Hepatocyte (in vitro differentiated cells): ENCODE data around the gene FAM174C. TPM values are rescaled to one million over a fixed set of nuclear protein-coding genes. Genes with fewer than 3 reads are reported as not detected.

Source experiments
- DNase-seq: peaks from one replicate; pipeline ENCODE4 v3.0.0-alpha.2; 2016; ENCODE audit warnings: low spot score
- H2AFZ ChIP-seq: fragments of 200-600 bp; sonication (generic); 2 replicates; pipeline ENCODE4 v1.6.0; 2016; ENCODE audit warnings: antibody characterized with exemption, mild to moderate bottlenecking
- H3K27ac ChIP-seq: fragments of 200-600 bp; sonication (generic); 2 replicates; pipeline ENCODE4 v1.5.1; 2016; ENCODE audit warnings: mild to moderate bottlenecking
- H3K27me3 ChIP-seq: fragments of 200-600 bp; sonication (generic); 2 replicates; pipeline ENCODE4 v1.6.1; 2016
- H3K36me3 ChIP-seq: fragments of 200-600 bp; sonication (generic); replicated peaks from 2 replicates; pipeline ENCODE4 v1.5.1; 2016; ENCODE audit warnings: low read depth; ENCODE audit not compliant: insufficient read depth
- H3K4me1 ChIP-seq: fragments of 200-600 bp; sonication (generic); 2 replicates; pipeline ENCODE4 v1.5.1; 2016; ENCODE audit warnings: mild to moderate bottlenecking, moderate library complexity; ENCODE audit not compliant: insufficient read depth
- H3K4me2 ChIP-seq: fragments of 200-600 bp; sonication (generic); 2 replicates; pipeline ENCODE4 v1.6.0; 2016
- H3K4me3 ChIP-seq: fragments of 200-600 bp; sonication (generic); 2 replicates; pipeline ENCODE4 v1.5.1; 2016; ENCODE audit warnings: mild to moderate bottlenecking
- H3K79me2 ChIP-seq: fragments of 200-600 bp; sonication (generic); 2 replicates; pipeline ENCODE4 v1.6.0; 2017; ENCODE audit warnings: mild to moderate bottlenecking
- H3K9me2 ChIP-seq: fragments of 200-600 bp; sonication (generic); replicated peaks from 2 replicates; pipeline ENCODE4 v1.6.0; 2017; ENCODE audit warnings: mild to moderate bottlenecking; ENCODE audit not compliant: insufficient read depth
- H3K9me3 ChIP-seq: fragments of 200-600 bp; sonication (generic); 2 replicates; pipeline ENCODE4 v1.5.1; 2016; ENCODE audit warnings: low read depth, mild to moderate bottlenecking
- H4K20me1 ChIP-seq: fragments of 200-600 bp; sonication (generic); 2 replicates; pipeline ENCODE4 v1.6.0; 2016; ENCODE audit warnings: mild to moderate bottlenecking; ENCODE audit not compliant: insufficient read depth, poor library complexity, severe bottlenecking
- EZH2 ChIP-seq: fragments of 200-600 bp; sonication (generic); IDR thresholded peaks from 2 replicates; pipeline ENCODE4 v1.6.1; 2016; ENCODE audit warnings: antibody characterized with exemption, mild to moderate bottlenecking, borderline replicate concordance
- EZH2phosphoT487 ChIP-seq: fragments of 200-600 bp; sonication (generic); IDR thresholded peaks from one replicate; pipeline ENCODE4 v1.6.1; 2018; ENCODE audit warnings: antibody characterized with exemption, mild to moderate bottlenecking, low read depth, moderate library complexity; ENCODE audit not compliant: unreplicated experiment, severe bottlenecking
- WGBS: methylation state at CpG from one replicate; pipeline ENCODE4 v1.1.6; 2016; ENCODE audit warnings: low lambda C conversion rate; ENCODE audit errors: missing lambda C conversion rate; 5-methylcytosine and 5-hydroxymethylcytosine counted together
- polyA plus RNA-seq: library from polyadenylated mRNA; unstranded; fragments of >200 nt; fragmentation: Nextera tagmentation; extraction: Ambion mirVana; gene quantifications from 2 replicates; pipeline ENCODE4 v1.2.1, GENCODE V29; 2016
- total RNA-seq: library from RNA; depleted of rRNA; stranded (reverse); fragments of >200 nt; gene quantifications from 2 replicates; pipeline ENCODE4 v1.2.3, GENCODE V29; 2014
- TF ChIP-seq, protein P1 (sequence below): fragments of 200-600 bp; sonication (generic); IDR thresholded peaks from 2 replicates; pipeline ENCODE4 v1.5.1; 2016; ENCODE audit warnings: antibody characterized with exemption, mild to moderate bottlenecking; ENCODE audit not compliant: poor library complexity

FAM174C gene
- total and polyA plus RNA-seq, 2 experiments from 2014 or later: 25.5 to 79.9 TPM

DNA sequence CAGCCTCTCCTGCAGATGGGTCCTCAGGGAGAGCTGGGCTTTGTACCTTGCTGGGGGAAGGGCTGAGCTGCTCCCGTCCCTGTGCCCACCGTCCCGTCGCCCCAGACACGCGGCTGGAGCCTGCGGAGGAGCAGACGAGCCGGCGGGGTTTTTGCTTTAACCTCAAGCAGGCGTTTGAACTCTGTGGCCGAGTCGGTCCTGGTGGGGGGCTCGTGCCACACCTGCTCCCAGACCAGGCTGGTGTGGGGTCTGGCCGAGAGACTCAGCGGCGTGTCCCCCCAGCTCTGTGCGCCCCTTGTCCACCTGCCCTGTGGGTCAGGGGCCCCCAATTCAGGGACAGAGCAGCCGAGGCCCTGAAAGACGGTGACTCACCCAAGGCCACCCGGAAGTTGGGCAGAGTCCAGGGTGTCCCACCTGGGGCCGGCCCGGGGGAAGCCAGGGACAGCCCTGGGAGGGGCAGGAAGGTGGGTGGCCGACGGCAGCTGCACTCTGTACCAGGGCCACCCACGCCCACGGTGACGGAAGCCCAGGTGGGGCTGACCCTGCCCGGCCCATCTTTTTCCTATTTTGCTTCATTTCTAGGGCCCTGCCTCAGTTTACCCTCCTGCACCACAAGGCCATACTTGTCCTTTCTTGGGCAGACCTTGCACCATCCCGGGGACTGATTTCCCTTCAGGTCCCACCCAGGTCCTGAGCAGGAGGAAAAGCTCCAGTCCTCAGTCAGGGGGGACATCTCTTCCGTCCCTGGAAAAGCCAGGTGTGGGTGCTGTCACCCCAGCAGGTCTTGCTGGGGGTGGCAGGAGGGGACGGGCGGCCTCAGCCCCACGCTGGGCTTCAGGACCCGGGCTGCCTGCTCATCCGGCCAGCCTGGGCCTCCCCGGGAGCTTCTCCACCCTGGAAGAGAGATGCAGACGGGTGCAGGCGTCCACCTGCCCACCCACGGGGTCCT lies 15.6 kb downstream of the FAM174C start:
- Histone ChIP-seq H4K20me1 (no peaks in the 10 kb centered on the region), H3K27me3 (no peaks in the 10 kb centered on the region), H3K9me2 (no peaks in the 10 kb centered on the region), H3K4me1 (peaks cover 33% of the 10 kb centered on the region), H3K36me3 (no peaks in the 10 kb centered on the region), H3K4me2 (peak overlapping the region; percentile 71), H2AFZ (no peak overlapping the region), H3K27ac (peak overlapping the region; percentile 93), H3K9me3 (no peaks in the 10 kb centered on the region), H3K79me2 (peaks cover 56% of the 10 kb centered on the region), H3K4me3 (no peak overlapping the region)
- WGBS: 81% methylated on average over 38 of the region's 40 CpGs
- DNase-seq: peak; percentile 83
- no peak for TF ChIP-seq EZH2
- no peak for TF ChIP-seq EZH2phosphoT487
- TF ChIP-seq, protein P1, sequence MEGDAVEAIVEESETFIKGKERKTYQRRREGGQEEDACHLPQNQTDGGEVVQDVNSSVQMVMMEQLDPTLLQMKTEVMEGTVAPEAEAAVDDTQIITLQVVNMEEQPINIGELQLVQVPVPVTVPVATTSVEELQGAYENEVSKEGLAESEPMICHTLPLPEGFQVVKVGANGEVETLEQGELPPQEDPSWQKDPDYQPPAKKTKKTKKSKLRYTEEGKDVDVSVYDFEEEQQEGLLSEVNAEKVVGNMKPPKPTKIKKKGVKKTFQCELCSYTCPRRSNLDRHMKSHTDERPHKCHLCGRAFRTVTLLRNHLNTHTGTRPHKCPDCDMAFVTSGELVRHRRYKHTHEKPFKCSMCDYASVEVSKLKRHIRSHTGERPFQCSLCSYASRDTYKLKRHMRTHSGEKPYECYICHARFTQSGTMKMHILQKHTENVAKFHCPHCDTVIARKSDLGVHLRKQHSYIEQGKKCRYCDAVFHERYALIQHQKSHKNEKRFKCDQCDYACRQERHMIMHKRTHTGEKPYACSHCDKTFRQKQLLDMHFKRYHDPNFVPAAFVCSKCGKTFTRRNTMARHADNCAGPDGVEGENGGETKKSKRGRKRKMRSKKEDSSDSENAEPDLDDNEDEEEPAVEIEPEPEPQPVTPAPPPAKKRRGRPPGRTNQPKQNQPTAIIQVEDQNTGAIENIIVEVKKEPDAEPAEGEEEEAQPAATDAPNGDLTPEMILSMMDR: no peak

DNA sequence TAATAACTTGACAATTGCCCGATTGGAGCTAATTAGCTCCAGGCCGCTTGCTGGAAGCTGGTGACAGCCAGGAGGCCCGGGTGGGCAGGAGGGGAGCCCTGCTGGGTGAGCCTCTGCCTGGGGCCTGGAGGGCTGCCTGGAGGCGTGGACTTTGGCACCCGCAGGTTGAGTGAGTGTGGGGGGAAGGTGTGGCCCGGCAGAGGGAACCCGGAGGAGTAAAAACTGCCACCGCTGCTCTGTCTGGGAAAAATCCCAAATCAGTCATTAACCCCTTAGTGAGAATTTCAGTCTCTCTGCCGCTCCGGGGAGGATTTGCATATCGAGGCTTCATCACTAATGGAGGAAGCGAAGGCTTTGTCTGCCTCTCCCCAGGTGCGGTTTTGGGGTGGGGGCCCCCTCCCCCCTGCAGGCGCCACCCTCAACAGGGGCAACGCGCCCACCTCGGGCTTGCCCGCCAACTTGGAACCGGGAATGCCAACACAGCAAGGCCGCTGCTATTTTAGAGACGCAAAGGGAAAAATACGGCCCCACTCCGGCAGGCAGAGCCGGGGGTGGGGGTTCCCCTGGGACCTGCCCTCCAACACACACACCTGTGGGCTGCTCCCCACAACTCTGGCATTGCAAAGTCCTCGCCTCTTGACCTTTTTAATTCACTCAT lies 16.6 kb downstream of the FAM174C start:
- Histone ChIP-seq H3K9me3 (no peaks in the 10 kb centered on the region), H3K4me3 (no peak overlapping the region), H3K36me3 (no peaks in the 10 kb centered on the region), H3K27ac (peak overlapping the region; percentile 93), H2AFZ (no peak overlapping the region), H4K20me1 (no peaks in the 10 kb centered on the region), H3K4me2 (peak overlapping the region; percentile 71), H3K27me3 (no peaks in the 10 kb centered on the region), H3K79me2 (peaks cover 50% of the 10 kb centered on the region), H3K4me1 (peaks cover 28% of the 10 kb centered on the region), H3K9me2 (no peaks in the 10 kb centered on the region)
- WGBS: 71% methylated on average over 25 of the region's 25 CpGs
- TF ChIP-seq EZH2 (no peak), EZH2phosphoT487 (no peak)
- TF ChIP-seq, protein P1: no peak
- DNase-seq: peak; percentile 65

DNA sequence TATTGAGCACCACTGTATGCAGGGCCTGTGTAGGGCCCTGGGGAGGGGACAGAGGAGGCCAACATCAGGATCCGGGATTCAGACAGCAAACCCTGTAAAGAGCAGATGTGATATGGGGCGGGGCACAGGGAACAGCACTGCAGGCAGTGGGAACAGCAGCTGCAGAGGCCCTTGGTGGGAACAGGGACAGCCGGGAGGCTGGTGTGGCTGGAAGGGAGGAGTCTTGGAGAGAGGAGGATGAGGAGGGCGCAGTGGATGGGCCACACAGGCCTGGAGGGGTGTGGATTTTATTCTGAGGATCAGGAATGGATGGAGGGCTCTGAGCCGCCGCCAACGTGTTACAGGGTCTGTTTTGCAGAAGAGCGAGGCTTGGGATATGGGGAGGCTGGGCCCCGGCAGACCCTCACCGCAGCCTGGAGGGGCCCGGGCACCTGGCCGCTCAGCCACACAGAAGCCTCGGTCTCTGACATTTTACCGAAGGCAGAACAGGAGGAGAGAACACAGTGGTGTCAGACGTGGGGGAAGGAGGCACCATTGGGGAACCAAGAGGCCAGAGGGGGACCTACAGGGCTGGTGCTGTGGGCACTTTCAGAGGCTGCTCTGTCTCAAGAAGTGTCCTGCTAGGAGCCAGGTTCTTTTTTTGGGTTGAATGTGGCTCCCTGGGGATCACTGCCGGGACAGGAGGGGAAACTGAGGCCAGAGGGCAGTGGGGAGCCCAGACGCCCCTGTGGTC lies 17.3 kb downstream of the FAM174C start:
- H3K27me3 ChIP-seq: no peaks in the 10 kb centered on the region
- H3K4me2 ChIP-seq: peak overlapping the region; percentile 71
- TF ChIP-seq, protein P1: no peak
- TF ChIP-seq EZH2 (no peak), EZH2phosphoT487 (no peak)
- no peaks in the 10 kb centered on the region for H4K20me1 ChIP-seq
- no peaks in the 10 kb centered on the region for H3K9me2 ChIP-seq
- H3K4me1 ChIP-seq: peaks cover 21% of the 10 kb centered on the region
- H3K36me3 ChIP-seq: no peaks in the 10 kb centered on the region
- no peak overlapping the region for H2AFZ ChIP-seq
- no peak for DNase-seq
- H3K27ac ChIP-seq: peak overlapping the region; percentile 93
- H3K4me3 ChIP-seq: no peak overlapping the region
- H3K79me2 ChIP-seq: peaks cover 43% of the 10 kb centered on the region
- 89% methylated on average over 17 of the region's 17 CpGs for WGBS
- H3K9me3 ChIP-seq: no peaks in the 10 kb centered on the region
